ENCODE measurements around the gene SLC35B1. TPM values are rescaled to one million over a fixed set of nuclear protein-coding genes. Genes with fewer than 3 reads are reported as not detected.

Gene SLC35B1
- total RNA-seq, 1 donor from 2014 or later, result 84.3 TPM

GRCh38 chr17:49741692-49742076, 33.9 kb upstream of the SLC35B1 start:
- Mint-ChIP-seq H3K9me3 (ENCODE audit: unreplicated experiment) (no peaks in the 10 kb centered on the region), H3K4me1 (ENCODE audit: unreplicated experiment) (peaks cover 5% of the 10 kb centered on the region), H3K27ac (ENCODE audit: unreplicated experiment) (no peak overlapping the region), H3K4me3 (ENCODE audit: unreplicated experiment) (no peak overlapping the region), H3K27me3 (ENCODE audit: unreplicated experiment) (peaks cover 1% of the 10 kb centered on the region), H3K36me3 (ENCODE audit: low read depth, unreplicated experiment) (no peaks in the 10 kb centered on the region)
- no peak for DNase-seq (ENCODE audit: low spot score)
- TF ChIP-seq, protein P1, sequence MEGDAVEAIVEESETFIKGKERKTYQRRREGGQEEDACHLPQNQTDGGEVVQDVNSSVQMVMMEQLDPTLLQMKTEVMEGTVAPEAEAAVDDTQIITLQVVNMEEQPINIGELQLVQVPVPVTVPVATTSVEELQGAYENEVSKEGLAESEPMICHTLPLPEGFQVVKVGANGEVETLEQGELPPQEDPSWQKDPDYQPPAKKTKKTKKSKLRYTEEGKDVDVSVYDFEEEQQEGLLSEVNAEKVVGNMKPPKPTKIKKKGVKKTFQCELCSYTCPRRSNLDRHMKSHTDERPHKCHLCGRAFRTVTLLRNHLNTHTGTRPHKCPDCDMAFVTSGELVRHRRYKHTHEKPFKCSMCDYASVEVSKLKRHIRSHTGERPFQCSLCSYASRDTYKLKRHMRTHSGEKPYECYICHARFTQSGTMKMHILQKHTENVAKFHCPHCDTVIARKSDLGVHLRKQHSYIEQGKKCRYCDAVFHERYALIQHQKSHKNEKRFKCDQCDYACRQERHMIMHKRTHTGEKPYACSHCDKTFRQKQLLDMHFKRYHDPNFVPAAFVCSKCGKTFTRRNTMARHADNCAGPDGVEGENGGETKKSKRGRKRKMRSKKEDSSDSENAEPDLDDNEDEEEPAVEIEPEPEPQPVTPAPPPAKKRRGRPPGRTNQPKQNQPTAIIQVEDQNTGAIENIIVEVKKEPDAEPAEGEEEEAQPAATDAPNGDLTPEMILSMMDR (IDR thresholded peaks at IDR 0.05; ENCODE audit: unreplicated experiment), result no peak

- no peaks in the 10 kb centered on the region for H3K36me3 Mint-ChIP-seq (ENCODE audit: low read depth, unreplicated experiment)
- peaks cover 1% of the 10 kb centered on the region for H3K27me3 Mint-ChIP-seq (ENCODE audit: unreplicated experiment)
- no peaks in the 10 kb centered on the region for H3K9me3 Mint-ChIP-seq (ENCODE audit: unreplicated experiment)
- peaks cover 2% of the 10 kb centered on the region for H3K4me1 Mint-ChIP-seq (ENCODE audit: unreplicated experiment)
- H3K27ac Mint-ChIP-seq (ENCODE audit: unreplicated experiment), result no peak overlapping the region
- no peak overlapping the region for H3K4me3 Mint-ChIP-seq (ENCODE audit: unreplicated experiment)
- TF ChIP-seq, protein P1 (IDR thresholded peaks at IDR 0.05; ENCODE audit: unreplicated experiment), result no peak
- DNase-seq (ENCODE audit: low spot score), result no peak
Measured at GRCh38 chr17:49741009-49741691, 33.4 kb upstream of the SLC35B1 start.

DNA sequence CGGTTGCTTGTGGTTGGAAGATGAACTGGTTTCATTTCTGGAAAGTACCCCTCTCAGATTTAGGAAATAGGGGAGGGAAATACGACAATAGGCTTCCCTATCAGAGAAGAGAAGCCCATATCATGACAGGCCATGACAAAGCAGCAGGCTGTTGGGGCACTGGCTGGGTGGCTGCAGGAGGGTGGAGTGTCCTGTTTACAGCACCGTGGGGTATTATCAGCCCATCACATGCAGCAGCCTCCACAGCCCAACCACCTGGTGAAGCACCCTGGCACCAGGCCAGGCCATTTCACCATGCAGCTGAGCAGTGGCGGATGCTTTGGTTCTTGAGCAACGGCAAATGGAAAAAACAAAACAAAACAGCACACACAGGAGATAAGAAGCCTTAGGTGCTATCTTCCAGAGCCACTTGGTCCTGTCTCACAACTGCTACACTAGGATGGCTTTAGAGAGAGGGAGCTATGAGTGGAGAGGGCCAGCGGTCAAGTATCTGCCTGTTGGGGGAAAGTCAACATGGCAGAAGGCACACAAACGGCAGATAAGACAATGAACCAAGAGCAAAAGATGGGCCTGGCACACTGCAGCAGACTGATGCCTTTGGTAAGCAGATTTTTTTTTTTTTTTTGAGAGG, 32.0 kb upstream of the SLC35B1 start:
- H3K27ac Mint-ChIP-seq (ENCODE audit: unreplicated experiment), result no peak overlapping the region
- peaks cover 2% of the 10 kb centered on the region for H3K4me1 Mint-ChIP-seq (ENCODE audit: unreplicated experiment)
- peaks cover 1% of the 10 kb centered on the region for H3K27me3 Mint-ChIP-seq (ENCODE audit: unreplicated experiment)
- H3K4me3 Mint-ChIP-seq (ENCODE audit: unreplicated experiment), result no peak overlapping the region
- no peaks in the 10 kb centered on the region for H3K9me3 Mint-ChIP-seq (ENCODE audit: unreplicated experiment)
- DNase-seq (ENCODE audit: low spot score), result no peak
- TF ChIP-seq, protein P1 (IDR thresholded peaks at IDR 0.05; ENCODE audit: unreplicated experiment), result no peak
- H3K36me3 Mint-ChIP-seq (ENCODE audit: low read depth, unreplicated experiment), result no peaks in the 10 kb centered on the region

DNA sequence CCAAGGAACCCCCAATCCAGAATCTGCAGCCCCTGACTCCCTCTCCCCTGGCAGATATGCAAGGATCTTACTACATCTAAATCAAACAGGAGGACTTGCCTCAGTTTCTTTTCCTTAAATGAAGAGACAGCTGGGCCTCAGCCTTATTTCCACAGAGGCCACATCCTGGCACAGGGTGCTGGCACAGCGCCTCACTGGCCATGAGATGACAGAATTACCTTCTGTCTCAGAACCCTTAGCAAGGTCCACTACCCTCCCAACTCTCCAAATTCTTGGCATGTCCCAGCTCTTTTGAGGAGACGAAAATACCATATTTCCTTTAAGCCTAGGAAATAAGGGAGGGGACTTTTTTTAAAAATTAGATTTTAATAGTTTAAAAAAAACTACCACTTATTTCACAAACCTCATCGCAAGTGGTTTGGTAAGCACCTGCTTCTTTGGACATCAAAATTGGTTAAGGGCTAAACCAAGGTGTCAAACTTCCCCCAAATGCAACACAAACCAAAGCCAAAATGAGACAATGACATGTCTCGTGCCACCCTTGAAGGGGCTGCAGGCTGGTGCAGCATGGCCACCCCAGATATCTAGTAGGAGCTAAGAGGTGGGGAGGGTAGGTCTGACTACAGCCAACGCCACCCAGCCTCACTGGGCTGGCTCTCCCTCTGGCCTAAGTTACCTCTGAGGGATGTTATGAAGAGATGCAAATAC, 30.8 kb upstream of the SLC35B1 start:
- H3K4me3 Mint-ChIP-seq (ENCODE audit: unreplicated experiment), result no peak overlapping the region
- TF ChIP-seq, protein P1 (IDR thresholded peaks at IDR 0.05; ENCODE audit: unreplicated experiment), result no peak
- no peak for DNase-seq (ENCODE audit: low spot score)
- H3K36me3 Mint-ChIP-seq (ENCODE audit: low read depth, unreplicated experiment), result no peaks in the 10 kb centered on the region
- H3K27ac Mint-ChIP-seq (ENCODE audit: unreplicated experiment), result no peak overlapping the region
- peaks cover 1% of the 10 kb centered on the region for H3K27me3 Mint-ChIP-seq (ENCODE audit: unreplicated experiment)
- H3K4me1 Mint-ChIP-seq (ENCODE audit: unreplicated experiment), result peaks cover 2% of the 10 kb centered on the region
- no peaks in the 10 kb centered on the region for H3K9me3 Mint-ChIP-seq (ENCODE audit: unreplicated experiment)

Measured in endothelial cell (in vitro differentiated cells).